Osteoblast (primary cell): ENCODE results near the gene RET. TPM values are rescaled to one million over a fixed set of nuclear protein-coding genes. Genes with fewer than 3 reads are reported as not detected.
A peak's percentile ranks its signal among the peaks of the same experiment; 100 is the strongest.

Source experiments
- DNase-seq: peaks from one replicate; pipeline ENCODE4 v3.0.0; 2011; ENCODE audit warnings: low spot score, mixed read lengths; ENCODE audit not compliant: insufficient read length; ENCODE audit errors: missing footprints
- H2AFZ ChIP-seq: 2 replicates; pipeline ENCODE4 v1.6.0; 2011; ENCODE audit warnings: mild to moderate bottlenecking, low read length
- H3K27ac ChIP-seq: 2 replicates; pipeline ENCODE4 v1.5.1; 2011; ENCODE audit warnings: mild to moderate bottlenecking, low read depth, low read length, moderate library complexity
- H3K27me3 ChIP-seq: 2 replicates; pipeline ENCODE4 v1.6.0; 2012; ENCODE audit warnings: mild to moderate bottlenecking, control low read depth, inconsistent platforms, low read length, moderate library complexity; ENCODE audit not compliant: insufficient read depth
- H3K36me3 ChIP-seq: 2 replicates; pipeline ENCODE4 v1.5.1; 2011; ENCODE audit warnings: mild to moderate bottlenecking, low read length, control low read depth, moderate library complexity; ENCODE audit not compliant: insufficient read depth
- H3K4me1 ChIP-seq: 2 replicates; pipeline ENCODE4 v1.5.1; 2011; ENCODE audit warnings: mild to moderate bottlenecking, low read length, control low read depth, moderate library complexity; ENCODE audit not compliant: insufficient read depth
- H3K4me2 ChIP-seq: 2 replicates; pipeline ENCODE4 v1.6.0; 2011; ENCODE audit warnings: mild to moderate bottlenecking, low read length; ENCODE audit not compliant: insufficient read depth
- H3K4me3 ChIP-seq: fragments of 200-600 bp; sonication (generic); 3 replicates; pipeline ENCODE4 v1.5.1; 2012; ENCODE audit warnings: mild to moderate bottlenecking, low read length, inconsistent platforms; ENCODE audit not compliant: insufficient read depth
- H3K79me2 ChIP-seq: 2 replicates; pipeline ENCODE4 v1.6.0; 2012; ENCODE audit warnings: mild to moderate bottlenecking, low read length, control low read depth, inconsistent platforms; ENCODE audit not compliant: insufficient read depth
- H3K9me3 ChIP-seq: 2 replicates; pipeline ENCODE4 v1.5.1; 2011; ENCODE audit warnings: low read depth, low read length, control low read depth
- H4K20me1 ChIP-seq: 2 replicates; pipeline ENCODE4 v1.6.0; 2012; ENCODE audit warnings: mild to moderate bottlenecking, low read length, control low read depth; ENCODE audit not compliant: insufficient read depth
- total RNA-seq: library from RNA; depleted of rRNA; stranded (reverse); fragments of >200 nt; gene quantifications from 2 replicates; pipeline ENCODE4 v1.2.3, GENCODE V29; 2012
- TF ChIP-seq, protein P1 (sequence below): IDR thresholded peaks from 2 replicates; pipeline ENCODE4 v1.5.1; 2011; ENCODE audit warnings: mild to moderate bottlenecking, low read depth, low read length, moderate library complexity; ENCODE audit errors: extremely low read depth

The RET gene
- total RNA-seq, 1 donor: under 0.01 TPM

DNA sequence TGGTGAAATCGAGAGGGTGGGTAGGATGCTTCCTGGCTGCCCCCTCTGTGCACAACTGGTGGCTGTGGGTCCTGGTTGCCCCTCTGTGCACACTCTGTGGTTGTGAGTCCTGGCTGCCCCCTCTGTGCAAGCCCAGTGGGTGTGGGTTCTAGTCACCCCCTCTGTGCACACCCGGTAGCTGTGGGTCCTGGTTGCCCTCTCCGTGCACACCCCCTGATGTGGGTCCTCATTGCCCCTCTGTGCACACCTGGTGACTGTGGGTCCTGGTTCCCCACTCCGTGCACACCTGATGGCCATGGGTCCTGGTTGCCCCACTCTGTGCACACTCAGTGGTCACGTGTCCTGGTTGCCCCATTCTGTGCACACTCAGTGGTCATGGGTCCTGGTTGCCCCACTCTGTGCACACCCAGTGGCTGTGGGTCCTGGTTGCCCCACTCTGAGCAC is 20.3 kb upstream of the RET start:
- H3K79me2 ChIP-seq: no peaks in the 10 kb centered on the region
- H2AFZ ChIP-seq: no peak overlapping the region
- H3K27ac ChIP-seq: no peak overlapping the region
- no peak overlapping the region for H3K4me3 ChIP-seq
- DNase-seq: no peak
- H4K20me1 ChIP-seq: no peaks in the 10 kb centered on the region
- H3K4me2 ChIP-seq: no peak overlapping the region
- no peaks in the 10 kb centered on the region for H3K9me3 ChIP-seq
- TF ChIP-seq, protein P1, sequence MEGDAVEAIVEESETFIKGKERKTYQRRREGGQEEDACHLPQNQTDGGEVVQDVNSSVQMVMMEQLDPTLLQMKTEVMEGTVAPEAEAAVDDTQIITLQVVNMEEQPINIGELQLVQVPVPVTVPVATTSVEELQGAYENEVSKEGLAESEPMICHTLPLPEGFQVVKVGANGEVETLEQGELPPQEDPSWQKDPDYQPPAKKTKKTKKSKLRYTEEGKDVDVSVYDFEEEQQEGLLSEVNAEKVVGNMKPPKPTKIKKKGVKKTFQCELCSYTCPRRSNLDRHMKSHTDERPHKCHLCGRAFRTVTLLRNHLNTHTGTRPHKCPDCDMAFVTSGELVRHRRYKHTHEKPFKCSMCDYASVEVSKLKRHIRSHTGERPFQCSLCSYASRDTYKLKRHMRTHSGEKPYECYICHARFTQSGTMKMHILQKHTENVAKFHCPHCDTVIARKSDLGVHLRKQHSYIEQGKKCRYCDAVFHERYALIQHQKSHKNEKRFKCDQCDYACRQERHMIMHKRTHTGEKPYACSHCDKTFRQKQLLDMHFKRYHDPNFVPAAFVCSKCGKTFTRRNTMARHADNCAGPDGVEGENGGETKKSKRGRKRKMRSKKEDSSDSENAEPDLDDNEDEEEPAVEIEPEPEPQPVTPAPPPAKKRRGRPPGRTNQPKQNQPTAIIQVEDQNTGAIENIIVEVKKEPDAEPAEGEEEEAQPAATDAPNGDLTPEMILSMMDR: no peak
- no peaks in the 10 kb centered on the region for H3K36me3 ChIP-seq
- no peaks in the 10 kb centered on the region for H3K4me1 ChIP-seq
- H3K27me3 ChIP-seq: no peaks in the 10 kb centered on the region

DNA sequence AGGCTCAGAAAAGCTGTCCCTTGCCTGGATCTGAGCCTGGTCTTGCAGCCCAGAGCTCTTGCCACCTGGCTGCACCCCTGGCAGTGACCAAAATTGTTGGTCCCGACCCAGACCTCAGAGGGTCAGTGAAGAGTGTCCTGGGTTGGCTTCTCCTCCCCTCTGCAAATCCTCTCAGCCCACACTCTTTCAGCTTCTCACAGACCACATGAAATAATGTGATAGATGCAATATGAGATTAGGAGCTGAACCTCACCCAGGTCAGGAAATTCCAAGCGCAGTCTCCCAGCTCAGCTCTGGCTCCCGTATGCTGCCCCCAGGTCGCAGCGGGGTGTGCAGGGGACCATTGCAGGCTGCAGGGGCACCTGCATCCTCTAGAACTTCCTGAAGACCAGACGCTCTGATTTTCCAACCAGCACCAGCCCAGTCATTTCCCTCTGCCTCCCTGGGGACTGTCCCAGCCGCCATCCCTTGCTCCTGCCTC is 19.6 kb upstream of the RET start:
- Histone ChIP-seq H2AFZ (no peak overlapping the region), H3K27me3 (no peaks in the 10 kb centered on the region), H3K4me3 (no peak overlapping the region), H4K20me1 (no peaks in the 10 kb centered on the region), H3K4me2 (no peak overlapping the region), H3K9me3 (no peaks in the 10 kb centered on the region), H3K36me3 (no peaks in the 10 kb centered on the region), H3K79me2 (no peaks in the 10 kb centered on the region), H3K4me1 (no peaks in the 10 kb centered on the region), H3K27ac (no peak overlapping the region)
- TF ChIP-seq, protein P1: no peak
- no peak for DNase-seq

DNA sequence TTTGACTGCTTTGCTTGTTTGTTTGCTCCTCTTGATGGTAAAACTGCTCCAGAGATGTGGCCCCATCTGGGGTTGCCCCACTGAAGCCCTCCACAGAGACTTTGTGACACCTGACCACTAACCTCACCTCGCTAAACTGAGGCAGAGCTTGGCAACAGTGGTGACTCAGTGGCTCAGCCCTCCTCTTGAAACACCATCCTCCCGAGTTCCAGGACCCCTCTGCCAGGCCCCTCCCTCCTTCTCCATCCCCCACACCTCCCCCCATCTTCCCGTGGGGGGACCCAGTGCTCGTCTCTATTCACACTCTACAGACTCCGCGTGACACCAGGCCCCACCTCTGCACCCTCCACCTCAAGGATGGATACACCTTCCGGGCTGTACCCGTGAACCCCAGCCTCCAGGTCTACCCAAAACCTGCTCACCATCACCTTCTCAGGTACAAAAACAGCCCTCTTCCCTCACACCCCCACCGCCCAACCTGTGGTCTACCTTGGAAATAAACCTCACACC is 19.0 kb upstream of the RET start:
- H3K36me3 ChIP-seq: no peaks in the 10 kb centered on the region
- no peak overlapping the region for H3K4me3 ChIP-seq
- TF ChIP-seq, protein P1: no peak
- no peaks in the 10 kb centered on the region for H4K20me1 ChIP-seq
- H3K27me3 ChIP-seq: no peaks in the 10 kb centered on the region
- H2AFZ ChIP-seq: no peak overlapping the region
- H3K4me1 ChIP-seq: no peaks in the 10 kb centered on the region
- no peaks in the 10 kb centered on the region for H3K79me2 ChIP-seq
- no peaks in the 10 kb centered on the region for H3K9me3 ChIP-seq
- no peak overlapping the region for H3K27ac ChIP-seq
- DNase-seq: no peak
- H3K4me2 ChIP-seq: no peak overlapping the region

DNA sequence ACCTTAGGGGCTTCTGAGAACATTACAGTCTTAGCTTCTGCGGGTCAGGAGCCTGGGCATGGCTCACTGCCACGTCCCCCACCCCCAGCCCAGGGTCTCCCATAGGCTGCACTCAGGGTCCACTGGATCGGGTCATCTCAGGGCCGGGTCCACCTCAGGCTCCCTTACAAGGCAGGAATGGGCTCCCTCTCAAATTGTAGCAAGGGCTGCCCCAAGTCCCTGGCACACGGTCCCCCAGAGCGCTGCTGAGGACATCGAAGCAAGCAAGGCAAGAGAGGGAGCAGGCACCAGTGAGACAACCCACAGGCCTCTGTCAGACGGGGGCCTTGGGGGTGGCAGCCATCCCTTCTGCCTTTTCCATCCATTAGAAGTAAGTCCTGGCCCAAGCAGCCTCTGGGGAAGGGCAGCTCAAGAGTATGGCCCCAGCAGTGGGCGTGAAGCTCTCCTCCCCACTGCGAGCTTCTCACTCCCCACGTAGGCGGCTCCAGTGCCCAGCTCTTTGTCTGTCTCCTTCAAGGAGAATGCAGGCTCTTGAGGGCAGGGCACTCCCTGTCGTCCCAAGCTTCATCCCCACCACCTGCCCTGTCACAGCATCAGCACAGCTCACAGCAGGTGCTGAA is 18.0 kb upstream of the RET start:
- Histone ChIP-seq H3K4me2 (no peak overlapping the region), H3K27me3 (no peaks in the 10 kb centered on the region), H3K4me3 (no peak overlapping the region), H3K9me3 (no peaks in the 10 kb centered on the region), H3K79me2 (no peaks in the 10 kb centered on the region), H3K36me3 (no peaks in the 10 kb centered on the region), H3K4me1 (no peaks in the 10 kb centered on the region), H3K27ac (no peak overlapping the region), H4K20me1 (no peaks in the 10 kb centered on the region), H2AFZ (no peak overlapping the region)
- DNase-seq: peak; percentile 61
- TF ChIP-seq, protein P1: no peak
